Lung (tissue), 12 donors: ENCODE results near the gene SERPINB2. TPM values are rescaled to one million over a fixed set of nuclear protein-coding genes. Genes with fewer than 3 reads are reported as not detected.

Experiments used
- ATAC-seq: fragments of 200-7000 bp; cut with Tn5 transposase; one replicate; pipeline ENCODE4 v1.9.1; 2020; ENCODE audit warnings: moderate number of reproducible peaks; ENCODE audit not compliant: insufficient read depth, low FRiP score
- DNase-seq, 3 donors: peaks; one replicate each; pipeline ENCODE4 v3.0.0-alpha.2; 2013 to 2017
- H3K27ac ChIP-seq, 2 donors: one replicate each; pipeline ENCODE4 v1.5.1; 2013; ENCODE audit warnings: mild to moderate bottlenecking in 2 of 2, moderate library complexity in 2 of 2, control low read depth in 1 of 2, inconsistent platforms in 1 of 2, low read depth in 1 of 2, low read length in 1 of 2
- H3K27me3 ChIP-seq, 3 donors: one replicate each; pipeline ENCODE4 v1.5.1; 2013; ENCODE audit warnings: low read length in 2 of 3; ENCODE audit not compliant: control insufficient read depth in 3 of 3, insufficient read depth in 3 of 3
- H3K36me3 ChIP-seq, 4 donors: one replicate each; pipeline ENCODE4 v1.5.1; 2013; ENCODE audit warnings: low read length in 4 of 4, mild to moderate bottlenecking in 1 of 4, moderate library complexity in 1 of 4; ENCODE audit not compliant: control insufficient read depth in 4 of 4, insufficient read depth in 4 of 4
- H3K4me1 ChIP-seq, 5 donors: one replicate each; pipeline ENCODE4 v1.5.1; 2013; ENCODE audit warnings: low read length in 5 of 5, mild to moderate bottlenecking in 2 of 5, moderate library complexity in 1 of 5; ENCODE audit not compliant: control insufficient read depth in 5 of 5, insufficient read depth in 5 of 5
- H3K4me3 ChIP-seq: one replicate; pipeline ENCODE4 v1.5.1; 2013; ENCODE audit warnings: mild to moderate bottlenecking, control low read depth, moderate library complexity
- H3K9ac ChIP-seq, 2 donors: one replicate each; pipeline ENCODE4 v1.5.1; 2013; ENCODE audit warnings: low read length in 2 of 2, control low read depth in 1 of 2; ENCODE audit not compliant: insufficient read depth in 1 of 2
- H3K9me3 ChIP-seq, 4 donors: one replicate each; pipeline ENCODE4 v1.5.1; 2013; ENCODE audit warnings: low read length in 3 of 4, mild to moderate bottlenecking in 1 of 4, moderate library complexity in 1 of 4; ENCODE audit not compliant: control insufficient read depth in 4 of 4, insufficient read depth in 3 of 4
- CTCF ChIP-seq: IDR thresholded peaks from 2 replicates; pipeline ENCODE4 v1.5.1; 2012; ENCODE audit warnings: mild to moderate bottlenecking; ENCODE audit errors: control extremely low read depth, extremely low read depth
- WGBS, 2 donors: extraction: QIAGEN DNeasy Blood & Tissue Kit; methylation state at CpG; one replicate each; pipeline ENCODE4 v1.1.7; 2013; 5-methylcytosine and 5-hydroxymethylcytosine counted together
- polyA plus RNA-seq, 2 donors: library from polyadenylated mRNA; stranded (reverse); fragments of 200-250 nt; gene quantifications; one replicate each; pipeline ENCODE4 v1.2.1, GENCODE V29; 2013
- total RNA-seq, 2 donors: library from RNA; depleted of rRNA in 1 of 2; stranded (reverse); fragments of >200 nt in 1 of 2; gene quantifications; one replicate each; pipeline ENCODE4 v1.2.1, GENCODE V29; 2014 to 2021
- donor health status: control.
- donor health status: control.
- donor health status: Bipolar disorder and iron deficiency.
- donor health status: healthy.
- donor health status: DM: yes; HTN: yes; CAD: no.

SERPINB2 gene
- total and polyA plus RNA-seq, 4 donors: 1.3 to 14.5 (median 2.8) TPM

DNA sequence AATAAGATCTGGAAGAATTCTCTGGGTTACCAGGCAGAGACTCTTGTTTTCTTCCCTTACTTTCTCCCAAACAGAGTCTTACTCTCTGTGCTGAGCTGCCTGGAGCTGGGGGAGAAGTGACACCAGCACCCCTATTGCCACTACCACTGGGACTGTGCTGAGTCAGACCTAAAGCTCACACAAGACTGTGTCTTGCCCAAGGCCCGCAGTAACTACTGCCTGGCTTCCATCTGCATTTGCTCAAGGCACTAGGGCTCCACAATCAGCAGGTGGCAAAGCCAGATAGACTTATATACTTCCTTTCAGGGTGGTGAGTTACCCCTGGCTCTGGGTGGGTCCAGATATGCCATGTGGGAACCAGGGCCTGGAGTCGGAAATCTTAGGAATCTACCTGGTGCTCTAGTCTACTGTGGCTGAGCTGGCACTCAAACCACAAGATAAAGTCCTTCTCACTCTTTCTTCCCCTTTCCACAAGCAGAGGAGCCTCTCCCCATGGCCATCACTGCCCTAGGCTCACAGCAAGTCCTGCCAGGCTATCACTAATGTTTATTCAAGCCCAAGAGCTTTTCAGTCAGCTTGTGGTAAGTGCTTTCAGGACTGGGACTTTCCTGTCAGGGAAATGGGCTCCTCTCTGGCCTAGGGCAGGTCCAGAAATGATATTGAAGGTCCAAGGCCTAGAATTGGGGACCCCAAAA, 27.6 kb upstream of the SERPINB2 start:
- Histone ChIP-seq H3K4me3 (no peak overlapping the region), H3K27ac (no peak overlapping the region), H3K36me3 (no peaks in the 10 kb centered on the region), H3K27me3 (no peaks in the 10 kb centered on the region), H3K4me1 (no peaks in the 10 kb centered on the region), H3K9me3 (peaks cover 0 to 6% (median 1%) of the 10 kb centered on the region in 4 donors), H3K9ac (no peak overlapping the region)
- DNase-seq (no peak), ATAC-seq (no peak)
- WGBS, 2 donors: 57 to 76% methylated on average over 2 of the region's 2 CpGs
- TF ChIP-seq CTCF: no peak

DNA sequence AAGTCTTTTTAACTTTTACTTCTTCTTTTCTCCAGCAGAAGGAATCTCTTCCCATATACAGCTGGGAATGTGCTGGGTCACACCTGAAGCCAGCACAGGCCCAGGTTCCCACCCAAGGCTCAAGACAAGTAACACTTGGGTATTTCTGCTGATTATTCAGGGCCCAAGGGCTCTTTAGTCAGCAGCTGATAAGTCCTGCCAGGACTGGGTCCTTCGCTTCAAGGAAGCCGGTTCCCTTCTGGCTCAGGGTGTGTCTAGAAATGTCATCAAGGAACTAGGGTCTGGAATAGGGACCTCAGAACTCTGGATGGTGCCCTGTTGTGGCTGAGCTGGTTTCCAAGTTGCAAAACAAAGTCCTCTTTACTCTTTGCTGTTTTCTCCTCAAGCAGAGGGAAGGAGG, 27.0 kb upstream of the SERPINB2 start:
- no peak overlapping the region for H3K4me3 ChIP-seq
- H3K27ac ChIP-seq: no peak overlapping the region
- no peak overlapping the region for H3K9ac ChIP-seq
- H3K9me3 ChIP-seq: peaks cover 0 to 4% (median 1%) of the 10 kb centered on the region in 4 donors
- H3K27me3 ChIP-seq: no peaks in the 10 kb centered on the region
- 67 to 75% methylated on average over 2 of the region's 2 CpGs for WGBS, 2 donors
- TF ChIP-seq CTCF: no peak
- ATAC-seq (no peak), DNase-seq (no peak)
- no peaks in the 10 kb centered on the region for H3K4me1 ChIP-seq
- no peaks in the 10 kb centered on the region for H3K36me3 ChIP-seq

DNA sequence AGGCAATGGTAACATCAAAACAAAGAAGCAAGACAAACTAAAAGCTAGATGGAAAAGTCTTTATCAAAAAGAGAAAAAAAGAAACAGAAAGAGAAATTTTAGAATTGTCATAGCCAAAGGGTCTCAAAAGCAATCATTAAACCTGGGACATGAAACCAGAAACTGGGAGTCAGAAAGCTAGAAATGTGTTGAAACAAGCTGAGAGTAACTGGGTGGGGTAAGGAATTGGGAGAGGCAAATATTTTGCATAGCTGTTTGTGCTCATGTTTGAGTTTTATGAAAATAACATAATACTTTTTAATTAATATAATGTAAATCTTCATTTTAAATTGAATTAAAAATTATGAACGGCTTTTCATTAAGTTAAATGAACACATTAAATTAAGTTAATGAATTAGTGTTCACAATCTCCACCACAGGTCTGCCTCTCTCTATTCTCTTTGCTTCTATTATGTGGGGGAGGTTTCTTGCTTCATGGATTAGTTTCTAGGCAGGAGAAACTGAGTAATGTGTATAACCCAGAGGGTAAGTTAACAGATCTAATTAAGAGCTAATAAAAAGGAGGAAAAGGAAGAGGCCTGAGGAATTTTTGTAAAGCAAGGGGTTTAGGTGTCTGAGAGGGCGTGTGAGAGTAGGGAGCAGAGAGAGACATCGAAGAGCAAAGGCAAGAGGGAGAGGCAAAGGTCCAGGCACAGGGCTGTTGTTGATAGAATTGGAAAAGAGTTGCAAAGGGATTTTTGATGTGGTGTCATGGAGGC, 20.0 kb upstream of the SERPINB2 start:
- H3K36me3 ChIP-seq: no peaks in the 10 kb centered on the region
- peaks cover 0 to 1% (median 0%) of the 10 kb centered on the region in 5 donors for H3K4me1 ChIP-seq
- no peak overlapping the region for H3K9ac ChIP-seq
- no peak for TF ChIP-seq CTCF
- no peaks in the 10 kb centered on the region for H3K9me3 ChIP-seq
- ATAC-seq (no peak), DNase-seq (no peak)
- H3K27me3 ChIP-seq: no peaks in the 10 kb centered on the region
- no peak overlapping the region for H3K27ac ChIP-seq
- no peak overlapping the region for H3K4me3 ChIP-seq
- 79 to 91% methylated on average over 3 of the region's 3 CpGs for WGBS, 2 donors
